NCI-H82 treated with DMSO at 0.1 percent for 48 hours (cell line): ENCODE data around the gene NUMA1.

ENCODE experiments used
- DNase-seq: peaks from one replicate; lab custom pipeline; 2025; ENCODE audit not compliant: unreplicated experiment; lab: John Stamatoyannopoulos, UW

NUMA1 gene

GRCh38 chr11:72066855-72067254 lies 13.5 kb downstream of the NUMA1 start:
- DNase-seq: no peak

DNA sequence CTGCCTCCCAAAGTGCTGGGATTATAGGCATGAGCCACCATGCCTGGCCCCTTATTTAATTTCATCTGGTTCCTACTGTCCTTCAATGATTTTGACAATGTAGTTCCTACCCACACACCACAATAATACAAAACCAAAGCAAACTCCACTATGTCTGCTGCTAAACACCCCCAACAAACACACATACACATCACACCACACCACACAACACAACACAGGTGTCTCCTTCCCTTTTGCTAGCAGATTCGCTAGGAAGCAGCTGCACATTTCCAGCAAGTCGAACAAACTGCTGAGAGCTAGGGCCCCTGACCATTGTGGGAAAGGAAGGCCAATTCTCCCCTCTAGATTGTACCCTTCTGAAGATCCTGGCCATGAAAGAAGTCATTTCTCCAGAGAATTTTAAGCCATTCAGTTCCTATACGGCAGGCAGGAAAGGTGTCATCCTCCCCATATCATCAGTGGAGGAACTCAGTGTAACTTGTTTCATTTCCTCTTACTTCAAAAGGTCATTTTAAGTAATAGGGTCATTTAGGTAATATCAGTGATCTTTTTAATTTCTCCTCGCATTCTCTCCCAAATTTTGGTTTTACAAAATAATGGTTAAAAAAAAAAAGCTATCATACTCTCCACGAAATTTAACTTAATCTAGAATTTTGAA lies 18.5 kb downstream of the NUMA1 start:
- DNase-seq: no peak

GRCh38 chr11:72058416-72059034 lies 21.8 kb downstream of the NUMA1 start:
- no peak for DNase-seq

DNA sequence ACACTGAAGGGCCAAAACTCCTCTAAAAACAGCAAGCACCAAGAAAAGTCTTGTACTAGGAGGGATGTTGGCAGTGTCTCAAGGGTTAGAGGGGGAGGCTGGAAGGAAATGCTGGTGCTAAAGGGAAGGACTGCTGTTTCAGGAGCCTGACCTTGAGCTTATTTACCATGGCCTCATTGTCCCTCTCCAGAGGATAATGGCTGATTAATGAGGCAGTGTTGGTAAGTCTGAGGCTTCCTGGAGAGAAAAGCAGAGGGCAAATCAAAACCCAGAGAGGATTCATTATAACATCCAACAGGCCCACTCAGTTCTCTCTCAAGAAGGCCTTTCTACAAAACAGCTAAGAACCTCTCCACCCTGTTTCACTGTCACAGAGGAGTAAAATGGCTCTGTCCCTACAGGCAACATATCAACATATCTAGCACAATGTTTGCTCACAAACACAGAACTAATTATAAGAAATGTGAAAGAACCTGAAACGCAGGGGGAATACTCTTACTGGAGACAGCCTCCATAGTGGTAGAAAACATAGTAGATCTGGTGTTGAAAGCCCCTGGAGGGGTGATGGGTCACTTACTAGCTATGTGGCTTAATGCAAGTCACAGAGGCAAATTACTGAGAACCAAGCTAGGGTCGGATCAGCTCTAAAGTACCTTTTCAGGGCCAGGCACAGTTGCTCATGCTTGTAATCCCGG lies 31.4 kb downstream of the NUMA1 start:
- peak; percentile 23 for DNase-seq

GRCh38 chr11:72045849-72046248 lies 34.5 kb downstream of the NUMA1 start:
- DNase-seq: no peak

- DNase-seq: no peak
These were observed 38.1 kb downstream of the NUMA1 start for GRCh38 chr11:72042064-72042745.

DNA sequence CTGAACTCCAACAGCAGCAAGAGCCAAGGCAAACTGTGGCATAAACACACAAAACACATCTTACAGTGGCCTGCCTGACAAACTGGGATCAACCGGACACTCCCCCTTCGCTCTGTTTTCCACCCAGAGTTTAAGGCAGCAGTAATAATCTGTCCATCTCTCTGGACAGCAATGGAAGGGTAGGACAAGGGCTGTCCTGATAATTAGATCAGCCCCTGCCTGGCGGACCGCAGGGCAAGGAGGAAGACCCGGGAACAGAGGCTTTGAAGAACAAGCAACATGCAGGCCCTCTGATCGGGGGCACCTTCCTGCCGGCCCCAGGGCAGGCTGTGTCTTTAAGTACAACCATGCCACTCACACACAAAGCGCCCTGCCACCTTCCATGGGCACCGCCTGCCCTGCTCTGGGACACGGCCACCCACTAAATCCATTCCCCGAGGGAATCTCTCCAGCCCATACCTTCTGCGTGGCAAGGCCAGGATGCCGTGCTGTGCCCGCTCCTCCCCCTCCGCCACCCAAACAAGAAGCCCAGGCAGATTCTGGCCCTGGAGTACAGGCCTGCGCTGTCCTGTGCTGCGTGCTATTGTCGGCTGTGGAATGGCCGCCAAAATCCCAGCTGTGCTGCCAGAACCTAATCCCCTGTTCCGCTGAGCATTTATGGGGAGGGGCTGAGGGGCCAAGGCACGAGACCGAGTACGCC lies 38.8 kb downstream of the NUMA1 start:
- DNase-seq: peak; percentile 64

DNA sequence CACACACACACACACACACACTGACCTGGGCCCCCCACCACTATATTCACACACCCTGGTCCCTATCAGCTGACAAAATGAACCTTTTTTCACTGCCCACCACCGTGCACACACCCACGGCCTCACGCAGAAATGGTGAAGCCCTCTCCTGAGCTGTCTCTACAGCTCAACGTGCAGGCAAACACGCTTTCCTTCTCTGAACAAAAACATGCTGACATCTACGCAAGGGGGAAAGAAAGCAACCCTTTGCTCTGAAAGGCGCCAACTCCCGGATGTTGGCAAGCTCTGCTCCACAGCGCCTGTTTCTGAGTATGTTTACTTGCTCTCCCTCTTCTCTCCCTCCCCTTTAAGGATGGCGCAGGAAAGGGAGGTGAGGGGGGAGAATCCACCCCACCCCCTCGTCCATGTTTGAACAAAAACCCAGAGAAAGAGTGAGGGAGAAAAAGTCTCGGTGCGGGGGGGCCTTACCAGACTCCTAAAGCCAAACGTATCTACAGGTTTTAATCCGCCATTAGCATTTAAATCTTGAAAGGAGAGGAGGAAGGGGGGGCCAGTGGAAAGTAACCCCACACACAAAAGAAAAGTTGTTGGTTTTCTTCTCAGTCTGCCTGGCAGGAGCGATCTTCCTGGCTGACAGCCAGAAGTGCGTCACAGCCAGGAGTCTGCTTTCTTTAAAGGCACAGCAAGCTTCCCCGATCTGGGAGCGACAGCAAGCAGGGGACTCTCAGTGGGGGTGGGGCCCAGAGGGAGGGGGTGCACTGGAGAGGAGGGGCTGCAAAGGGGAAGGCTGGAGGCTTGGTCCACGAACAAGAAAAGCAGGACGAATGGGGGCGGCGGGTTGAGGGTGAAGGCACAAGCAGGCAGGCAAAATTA lies 39.6 kb downstream of the NUMA1 start:
- peak; percentile 46 for DNase-seq

GRCh38 chr11:72039856-72040401 lies 40.4 kb downstream of the NUMA1 start:
- no peak for DNase-seq

- no peak for DNase-seq
These were observed 41.1 kb downstream of the NUMA1 start for GRCh38 chr11:72039031-72039855.

DNA sequence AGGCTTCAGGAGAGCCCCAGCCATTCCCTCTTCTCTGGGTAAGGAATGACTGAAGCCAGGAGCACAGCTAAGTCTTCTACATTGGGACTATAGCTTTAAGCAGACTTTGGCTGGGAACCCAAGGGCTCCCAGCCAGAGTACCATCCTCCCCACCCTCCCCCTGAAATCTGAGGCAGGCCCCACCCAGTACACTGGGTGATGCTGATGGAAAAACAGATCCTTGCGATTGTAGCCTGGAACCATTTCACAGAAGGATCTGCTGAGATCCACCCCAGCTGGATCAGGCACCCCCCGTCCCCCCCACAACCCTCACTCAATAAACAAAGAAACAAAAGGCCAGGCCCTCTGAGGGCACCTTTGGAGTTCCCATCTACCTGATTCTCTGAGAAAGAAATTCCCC lies 41.9 kb downstream of the NUMA1 start:
- no peak for DNase-seq

DNA sequence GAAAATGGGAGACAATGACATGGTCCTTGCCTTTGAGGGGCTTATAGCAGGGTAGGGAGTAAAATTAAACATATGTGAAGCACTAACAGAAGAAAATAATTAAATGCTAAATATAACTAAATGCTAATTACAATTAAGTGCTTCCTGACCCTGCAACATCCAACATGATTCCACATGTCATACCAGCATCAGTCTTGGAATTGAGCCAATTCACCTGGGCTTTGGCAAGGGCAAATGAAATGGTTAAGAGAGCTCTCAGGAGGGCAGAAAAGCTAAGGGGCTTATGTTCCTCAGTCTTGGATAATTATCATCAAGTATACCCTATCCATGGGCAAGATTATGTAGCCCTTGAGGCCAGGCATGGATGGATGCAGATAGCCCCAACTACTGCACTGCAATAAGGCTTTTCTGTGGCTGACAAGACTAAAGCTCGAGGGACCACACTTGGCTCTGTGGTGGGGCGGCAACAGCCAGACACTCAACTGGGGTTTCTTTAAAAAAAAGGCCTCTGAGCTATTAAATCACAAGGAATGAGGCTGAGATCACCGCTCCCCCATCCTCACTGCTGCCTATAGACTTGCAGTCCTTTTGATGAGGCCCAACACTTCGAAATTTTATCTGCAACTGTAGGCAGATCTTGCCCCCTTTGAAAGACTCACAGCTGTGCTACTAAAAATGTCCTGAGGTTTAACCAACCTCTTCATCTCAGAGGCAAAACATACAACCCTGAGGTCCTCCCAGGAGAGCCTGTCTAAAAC lies 42.6 kb downstream of the NUMA1 start:
- no peak for DNase-seq

- DNase-seq: no peak
These were observed 43.7 kb downstream of the NUMA1 start for GRCh38 chr11:72036687-72037086.

DNA sequence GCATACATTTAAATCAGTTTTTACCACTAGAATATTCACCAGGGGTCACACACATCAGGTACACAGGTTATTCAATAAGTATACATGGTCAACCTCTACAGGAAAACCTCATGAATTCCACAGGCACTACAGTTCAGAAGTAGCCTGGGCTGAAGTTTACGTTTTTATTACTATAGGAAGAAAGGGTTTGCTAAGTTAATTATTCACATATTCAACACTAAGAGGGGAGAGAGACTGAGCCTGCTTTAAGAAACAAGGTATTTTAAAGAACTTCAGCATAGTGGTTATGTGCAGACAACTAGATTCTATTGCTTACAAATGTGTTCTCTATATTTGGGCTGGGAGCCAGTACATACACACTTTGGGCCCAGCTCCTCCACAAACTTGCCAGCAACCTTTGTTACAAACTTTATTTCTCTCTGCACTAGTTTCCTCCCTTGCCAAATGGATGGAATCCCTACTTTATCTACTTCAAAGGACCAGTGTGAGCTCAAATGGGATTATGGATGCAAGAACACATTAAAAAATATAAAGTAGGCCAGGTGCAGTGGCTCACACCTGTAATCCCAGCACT lies 49.8 kb downstream of the NUMA1 start:
- DNase-seq: no peak

DNA sequence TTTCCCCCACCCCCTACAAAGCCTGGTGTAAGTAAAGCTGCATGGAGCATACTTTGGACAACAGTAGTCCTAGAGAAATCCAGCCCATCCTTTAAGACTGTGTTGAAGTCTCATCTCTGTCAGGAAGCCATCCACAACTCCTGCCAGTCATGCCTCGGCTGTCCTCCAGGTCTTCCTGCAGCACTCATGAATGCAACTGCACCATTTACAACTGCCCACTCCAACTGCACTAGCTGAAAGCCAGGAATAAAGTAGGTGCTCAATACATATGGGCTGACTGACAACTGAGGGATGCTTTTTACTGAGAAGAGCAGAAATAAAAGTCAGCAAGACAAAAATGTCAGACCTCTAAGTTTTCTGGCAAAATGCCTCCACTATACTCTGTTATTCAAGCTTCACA lies 54.3 kb downstream of the NUMA1 start:
- DNase-seq: no peak

DNA sequence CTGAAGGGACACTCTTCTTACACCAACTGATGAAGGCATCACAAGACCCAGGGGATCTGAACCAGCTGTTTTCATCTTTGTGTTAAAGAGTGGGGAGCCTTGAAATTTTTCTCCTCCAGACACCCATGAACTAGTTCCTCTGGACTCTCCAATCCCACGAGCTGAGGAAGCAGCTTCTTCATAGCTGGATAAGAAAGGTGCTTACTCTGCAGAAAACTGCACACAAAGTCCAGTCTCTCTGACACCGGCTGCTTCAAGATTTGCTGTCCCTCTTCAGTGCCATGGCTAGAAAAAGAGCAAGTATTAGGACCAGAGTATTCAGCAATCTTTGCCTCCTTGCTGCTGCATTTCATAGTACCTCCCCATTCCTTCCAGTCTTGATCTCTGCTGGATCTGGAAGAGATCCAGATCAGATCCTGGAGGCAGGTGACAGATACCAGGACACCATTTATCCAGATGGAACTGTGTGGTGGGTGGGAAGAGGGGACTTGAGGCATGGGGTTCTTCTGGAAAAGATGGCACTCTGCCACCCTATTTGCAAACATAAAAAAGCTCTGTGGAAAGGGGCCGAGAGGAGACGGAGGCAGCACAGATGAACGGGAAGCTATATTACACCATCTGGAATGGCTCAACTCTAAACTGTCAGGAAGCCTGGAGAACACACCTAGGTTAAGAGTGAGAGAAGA lies 56.1 kb downstream of the NUMA1 start:
- no peak for DNase-seq

DNA sequence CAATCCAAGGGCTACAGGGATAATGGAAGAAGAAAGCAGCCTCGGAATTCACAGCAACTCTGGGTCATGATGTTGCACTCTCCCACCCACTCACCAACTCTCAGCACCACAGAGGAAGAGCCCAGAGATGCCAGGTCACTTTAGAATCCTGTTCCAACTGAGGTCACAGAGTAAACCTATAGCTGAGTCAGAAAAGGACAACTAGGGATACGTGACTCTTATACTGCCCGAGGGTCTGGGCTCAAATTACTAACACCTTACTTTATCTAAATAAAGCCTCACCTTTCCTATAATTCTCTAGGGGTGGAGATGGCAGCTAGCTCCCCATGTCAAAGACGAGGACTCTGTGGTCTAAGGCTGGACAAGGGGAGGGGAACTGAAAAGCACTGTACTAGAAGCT lies 57.0 kb downstream of the NUMA1 start:
- no peak for DNase-seq

- no peak for DNase-seq
These were observed 62.2 kb downstream of the NUMA1 start for GRCh38 chr11:72018171-72018570.
